Nephron progenitor cell (in vitro differentiated cells): ENCODE measurements around the gene MYOM1.

Source experiments
- DNase-seq: peaks from one replicate; pipeline ENCODE4 v3.0.0; 2021
- H3K27ac Mint-ChIP-seq: 2 replicates; pipeline ENCODE4 v1.8.0; 2021; ENCODE audit warnings: mild to moderate bottlenecking, moderate library complexity, mixed read lengths
- H3K27me3 Mint-ChIP-seq: 2 replicates; pipeline ENCODE4 v1.8.0; 2021; ENCODE audit warnings: mild to moderate bottlenecking, low read depth, mixed read lengths; ENCODE audit not compliant: poor library complexity
- H3K36me3 Mint-ChIP-seq: 2 replicates; pipeline ENCODE4 v1.8.0; 2021; ENCODE audit warnings: low read depth, mixed read lengths
- H3K4me1 Mint-ChIP-seq: 2 replicates; pipeline ENCODE4 v1.8.0; 2021; ENCODE audit warnings: mixed read lengths
- H3K4me3 Mint-ChIP-seq: 2 replicates; pipeline ENCODE4 v1.8.0; 2021; ENCODE audit warnings: mild to moderate bottlenecking, moderate library complexity, mixed read lengths
- H3K9me3 Mint-ChIP-seq: 2 replicates; pipeline ENCODE4 v1.8.0; 2021; ENCODE audit warnings: mild to moderate bottlenecking, moderate library complexity, mixed read lengths
- CTCF ChIP-seq: fragments of 200-600 bp; sonication (generic); IDR thresholded peaks from 2 replicates; pipeline ENCODE4 v1.5.0; 2021; ENCODE audit warnings: antibody characterized with exemption

The MYOM1 gene

GRCh38 chr18:3257627-3258120 is 37.9 kb upstream of the MYOM1 start:
- H3K4me3 Mint-ChIP-seq = no peak overlapping the region
- no peaks in the 10 kb centered on the region for H3K27me3 Mint-ChIP-seq
- H3K4me1 Mint-ChIP-seq = peaks cover 14% of the 10 kb centered on the region
- no peak for DNase-seq
- no peak for TF ChIP-seq CTCF
- no peaks in the 10 kb centered on the region for H3K9me3 Mint-ChIP-seq
- H3K27ac Mint-ChIP-seq = peak overlapping the region; percentile 11
- peaks cover 54% of the 10 kb centered on the region for H3K36me3 Mint-ChIP-seq

GRCh38 chr18:3256693-3257626 is 37.2 kb upstream of the MYOM1 start:
- Mint-ChIP-seq H3K27ac (no peak overlapping the region), H3K4me1 (peaks cover 11% of the 10 kb centered on the region), H3K9me3 (no peaks in the 10 kb centered on the region), H3K27me3 (no peaks in the 10 kb centered on the region), H3K4me3 (no peak overlapping the region), H3K36me3 (peaks cover 54% of the 10 kb centered on the region)
- TF ChIP-seq CTCF = no peak
- no peak for DNase-seq

- peaks cover 56% of the 10 kb centered on the region for H3K36me3 Mint-ChIP-seq
- no peaks in the 10 kb centered on the region for H3K27me3 Mint-ChIP-seq
- H3K4me3 Mint-ChIP-seq = no peak overlapping the region
- H3K27ac Mint-ChIP-seq = no peak overlapping the region
- H3K9me3 Mint-ChIP-seq = no peaks in the 10 kb centered on the region
- no peak for DNase-seq
- no peak for TF ChIP-seq CTCF
- H3K4me1 Mint-ChIP-seq = peaks cover 7% of the 10 kb centered on the region
These were observed 35.9 kb upstream of the MYOM1 start for GRCh38 chr18:3255611-3256165.

GRCh38 chr18:3254725-3255124 is 35.0 kb upstream of the MYOM1 start:
- Mint-ChIP-seq H3K27me3 (no peaks in the 10 kb centered on the region), H3K36me3 (peaks cover 61% of the 10 kb centered on the region), H3K9me3 (no peaks in the 10 kb centered on the region), H3K4me1 (peaks cover 8% of the 10 kb centered on the region), H3K27ac (no peak overlapping the region), H3K4me3 (no peak overlapping the region)
- no peak for DNase-seq
- TF ChIP-seq CTCF = no peak

- Mint-ChIP-seq H3K4me3 (no peak overlapping the region), H3K36me3 (peaks cover 53% of the 10 kb centered on the region), H3K27ac (no peak overlapping the region), H3K4me1 (peaks cover 22% of the 10 kb centered on the region), H3K9me3 (no peaks in the 10 kb centered on the region), H3K27me3 (no peaks in the 10 kb centered on the region)
- no peak for DNase-seq
- TF ChIP-seq CTCF = no peak
These were observed 33.1 kb upstream of the MYOM1 start for GRCh38 chr18:3252843-3253242.

- Mint-ChIP-seq H3K36me3 (peaks cover 45% of the 10 kb centered on the region), H3K4me3 (no peak overlapping the region), H3K27ac (no peak overlapping the region), H3K4me1 (peaks cover 22% of the 10 kb centered on the region), H3K9me3 (peaks cover 3% of the 10 kb centered on the region), H3K27me3 (no peaks in the 10 kb centered on the region)
- DNase-seq = no peak
- no peak for TF ChIP-seq CTCF
These were observed 32.2 kb upstream of the MYOM1 start for GRCh38 chr18:3251963-3252277.
